NCI-H345 (cell line): ENCODE measurements around the gene CTNNA3.

ENCODE experiments used
- DNase-seq: peaks from one replicate; lab custom pipeline; 2025; lab: John Stamatoyannopoulos, UW

The CTNNA3 gene

DNA sequence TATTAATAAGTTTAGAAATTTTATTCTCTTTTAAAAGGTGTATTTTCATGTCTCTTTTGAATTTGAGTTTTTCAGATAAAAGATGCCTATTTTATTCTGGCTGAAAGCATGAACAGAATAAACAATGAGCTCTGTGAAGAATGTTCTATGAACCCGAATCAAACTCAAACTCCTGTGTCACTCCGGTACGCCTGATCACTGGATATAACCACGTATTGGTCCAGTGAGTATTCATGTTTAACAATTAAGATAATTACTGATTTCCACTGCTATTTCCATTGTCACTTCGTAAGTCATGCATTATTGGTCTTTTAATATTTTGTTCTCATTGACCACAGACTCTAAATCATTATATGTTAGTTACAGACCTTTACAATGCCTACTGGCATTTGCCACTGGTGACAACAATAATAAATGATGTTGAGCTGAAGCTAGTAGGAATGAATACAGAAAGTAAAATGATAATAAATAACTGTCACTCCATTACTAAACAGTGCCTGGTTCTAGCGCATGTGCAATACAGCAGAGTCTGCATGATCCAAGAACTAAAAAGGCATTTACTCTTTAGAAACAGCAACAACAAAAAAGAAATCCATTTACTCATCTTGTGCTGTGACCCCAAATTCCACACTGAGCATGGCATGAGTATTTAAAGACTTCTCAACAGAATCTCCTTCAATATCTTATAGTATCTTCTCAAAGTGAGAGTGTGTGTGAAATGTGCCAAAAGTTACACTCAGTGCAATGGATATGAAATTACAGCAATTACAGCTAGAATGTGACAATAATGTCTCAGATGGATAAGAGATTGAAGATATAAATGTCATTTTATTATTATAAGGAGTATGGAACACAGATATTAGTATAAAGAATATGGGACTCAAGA, 1597.2 kb downstream of the CTNNA3 start:
- DNase-seq, result no peak

- no peak for DNase-seq
Observed at GRCh38 chr10:66095610-66096009, 1600.4 kb downstream of the CTNNA3 start.

- no peak for DNase-seq
Observed at GRCh38 chr10:66085906-66086305, 1610.1 kb downstream of the CTNNA3 start.

GRCh38 chr10:66071907-66072306, 1624.1 kb downstream of the CTNNA3 start:
- no peak for DNase-seq

DNA sequence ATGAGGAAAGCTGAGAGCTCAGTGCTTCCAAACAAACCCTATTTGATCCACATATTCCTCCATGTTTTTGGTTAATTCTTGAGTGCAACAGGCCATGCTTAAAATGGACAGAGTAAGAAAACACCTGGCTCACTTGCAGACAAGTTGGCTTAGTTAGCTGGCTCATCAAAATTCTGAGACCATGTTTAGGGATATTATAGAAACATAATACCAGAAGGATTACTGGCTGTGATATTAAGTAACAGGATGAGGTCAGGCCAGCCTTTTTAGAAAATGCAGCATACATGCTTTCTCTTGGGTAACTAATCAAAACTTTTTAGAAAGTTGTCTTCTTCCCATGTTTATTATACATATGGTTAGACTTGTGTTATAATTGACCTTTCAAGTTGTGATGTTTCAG, 1637.4 kb downstream of the CTNNA3 start:
- no peak for DNase-seq

DNA sequence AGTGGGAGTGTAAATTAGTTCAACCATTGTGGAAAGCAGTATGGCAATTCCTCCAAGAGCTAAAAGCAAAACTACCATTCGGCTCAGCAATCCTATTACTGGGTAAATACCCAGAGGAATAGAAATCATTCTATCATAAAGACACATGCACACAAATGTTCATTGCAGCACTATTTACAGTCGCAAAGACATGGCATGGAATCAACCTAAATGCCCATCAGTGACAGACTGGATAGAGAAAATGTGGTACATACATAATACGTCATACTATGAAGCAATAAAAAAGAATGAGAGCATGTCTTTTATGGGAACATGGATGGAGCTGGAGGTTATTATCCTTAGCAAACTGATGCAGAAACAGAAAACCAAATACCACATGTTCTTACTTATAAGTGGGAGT, 1646.7 kb downstream of the CTNNA3 start:
- no peak for DNase-seq

DNA sequence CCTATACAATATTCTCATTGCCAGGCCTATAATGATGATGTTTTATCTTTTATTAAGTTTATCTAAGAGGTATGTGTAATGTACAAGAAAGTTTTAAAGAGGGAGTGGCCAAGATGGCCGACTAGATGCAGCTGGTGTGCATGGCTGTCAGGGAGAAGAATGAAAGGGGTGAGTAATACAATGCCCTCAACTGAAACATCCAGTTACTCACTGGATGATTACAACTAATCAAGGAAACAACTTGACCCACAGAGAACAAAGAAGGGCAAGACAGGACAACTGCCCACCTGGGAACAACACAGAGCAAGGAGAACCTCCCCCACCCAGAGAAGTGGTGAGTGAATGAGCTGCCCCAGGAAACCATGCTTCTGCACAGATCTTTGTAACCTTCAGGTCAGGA, 1650.1 kb downstream of the CTNNA3 start:
- DNase-seq, result no peak

- no peak for DNase-seq
Observed at GRCh38 chr10:66041771-66042170, 1654.2 kb downstream of the CTNNA3 start.

- DNase-seq, result no peak
Observed at GRCh38 chr10:66038623-66039022, 1657.4 kb downstream of the CTNNA3 start.

- DNase-seq, result no peak
Observed at GRCh38 chr10:66026321-66026720, 1669.7 kb downstream of the CTNNA3 start.

GRCh38 chr10:66025186-66025585, 1670.8 kb downstream of the CTNNA3 start:
- DNase-seq, result no peak

DNA sequence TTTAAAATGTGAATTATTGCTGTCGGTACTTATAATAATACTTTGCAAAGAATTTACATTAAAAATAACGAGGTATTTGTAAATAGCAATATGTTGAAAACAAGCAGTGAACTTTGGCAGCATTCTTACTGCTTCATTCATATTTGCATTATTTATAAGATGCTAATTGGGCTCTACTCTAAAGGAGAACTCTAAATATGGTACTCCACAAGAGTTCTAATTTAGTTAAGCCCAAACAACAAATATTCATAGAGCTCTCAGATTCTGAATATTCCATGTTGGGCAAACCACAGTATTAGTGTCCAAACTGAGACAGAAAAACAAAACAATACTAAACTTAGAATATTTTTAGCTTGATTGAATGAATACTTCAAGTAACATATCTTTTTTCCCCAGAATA, 1674.6 kb downstream of the CTNNA3 start:
- DNase-seq, result no peak

DNA sequence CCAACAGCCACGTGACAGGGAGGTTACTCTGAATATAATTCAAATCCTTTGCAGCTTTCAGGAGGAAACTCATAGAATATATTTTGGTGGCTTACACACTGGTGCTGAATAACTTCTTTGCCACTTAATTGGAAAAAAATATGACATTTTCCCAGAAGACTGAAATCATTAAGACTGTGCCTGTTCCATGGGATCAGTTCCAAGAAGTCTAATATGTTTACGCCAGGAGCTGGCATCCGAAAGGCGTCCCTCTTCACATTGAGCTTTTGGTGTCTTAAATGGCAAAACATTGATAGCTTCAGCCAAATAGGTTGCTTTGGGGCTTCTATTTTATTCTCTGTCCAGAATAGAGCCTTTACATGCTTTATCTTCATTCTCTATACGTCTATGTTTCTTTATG, 1687.8 kb downstream of the CTNNA3 start:
- no peak for DNase-seq

- DNase-seq, result no peak
Observed at GRCh38 chr10:66006411-66006810, 1689.6 kb downstream of the CTNNA3 start.

GRCh38 chr10:65993451-65993850, 1702.5 kb downstream of the CTNNA3 start:
- DNase-seq, result no peak

DNA sequence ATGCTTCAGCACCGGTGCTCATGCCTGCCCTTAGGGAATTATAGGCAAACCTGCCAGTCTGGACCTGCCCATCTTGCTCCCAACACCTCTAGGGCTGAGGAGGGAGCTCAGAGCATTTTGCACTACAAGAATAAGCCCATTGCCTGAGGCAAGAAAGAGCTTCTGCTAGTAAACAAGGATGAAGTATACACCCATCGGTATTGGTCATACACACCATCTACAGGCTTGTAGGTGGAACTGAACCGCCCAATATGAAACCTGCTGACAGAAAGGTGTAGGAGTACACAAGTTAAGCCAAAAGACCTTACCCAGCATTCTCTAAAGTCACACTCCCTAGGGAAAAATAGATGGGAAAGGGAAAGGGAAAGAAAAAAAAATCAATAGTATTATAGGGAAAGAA, 1727.1 kb downstream of the CTNNA3 start:
- DNase-seq, result no peak

GRCh38 chr10:65968437-65968836, 1727.6 kb downstream of the CTNNA3 start:
- DNase-seq, result no peak

- no peak for DNase-seq
Observed at GRCh38 chr10:65964205-65964604, 1731.8 kb downstream of the CTNNA3 start.

DNA sequence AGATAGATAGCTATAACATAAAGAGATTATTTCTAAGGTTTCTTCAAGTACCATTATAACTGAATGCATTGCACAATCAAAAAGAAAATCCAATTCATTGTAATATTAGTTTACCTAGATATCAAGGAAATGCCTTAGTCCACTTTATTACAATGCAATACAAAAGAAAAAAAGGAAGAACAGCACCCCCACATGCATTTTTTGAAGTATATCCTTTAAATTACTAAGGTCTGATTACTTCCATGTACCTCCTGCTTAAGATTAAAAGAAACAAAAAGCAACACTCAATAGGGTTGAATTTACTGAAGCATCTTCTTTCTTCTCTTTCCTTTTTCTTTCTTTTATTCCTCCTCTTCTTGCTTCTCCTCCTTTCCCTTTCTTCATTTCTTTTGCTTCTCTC, 1743.9 kb downstream of the CTNNA3 start:
- DNase-seq, result no peak

GRCh38 chr10:65950075-65950474, 1745.9 kb downstream of the CTNNA3 start:
- no peak for DNase-seq

DNA sequence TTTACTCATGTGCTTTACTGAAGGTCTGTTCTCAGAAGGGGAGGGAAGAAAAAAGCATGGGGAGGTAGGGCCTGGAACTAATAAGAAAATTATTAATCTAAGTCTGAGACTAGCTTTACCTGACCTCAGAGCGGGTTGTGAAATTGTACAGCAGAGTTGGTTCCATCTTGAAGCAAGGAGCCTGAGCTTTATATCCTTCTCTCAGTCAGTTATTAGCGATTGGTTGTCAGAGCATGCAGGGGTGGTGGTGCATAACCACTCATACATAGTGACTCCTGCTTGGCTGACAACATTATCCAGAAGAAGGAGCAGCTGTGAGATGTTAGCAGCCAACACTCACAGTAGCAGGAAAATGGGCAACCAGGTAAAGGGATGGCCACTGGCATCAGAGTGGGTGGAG, 1746.5 kb downstream of the CTNNA3 start:
- no peak for DNase-seq

- DNase-seq, result no peak
Observed at GRCh38 chr10:65945061-65945460, 1750.9 kb downstream of the CTNNA3 start.

DNA sequence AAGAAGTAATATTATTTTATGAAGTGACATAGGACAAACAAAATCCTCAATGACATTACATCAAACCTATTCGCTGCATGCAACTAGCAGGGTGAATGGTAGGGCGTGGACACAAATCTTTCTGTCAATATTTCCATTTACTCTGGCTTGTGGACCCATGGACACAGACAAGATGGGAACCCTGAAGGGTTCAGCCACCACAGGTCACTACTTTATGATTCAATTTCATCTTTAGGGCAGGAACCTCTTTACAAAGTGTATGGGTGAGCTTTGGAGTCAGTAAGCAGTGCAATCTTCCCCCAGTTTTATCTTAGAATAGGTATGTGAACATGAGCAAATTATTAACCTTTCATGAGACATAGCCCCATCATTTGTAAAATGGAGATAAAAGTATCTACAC, 1752.5 kb downstream of the CTNNA3 start:
- no peak for DNase-seq
